ELR (cell line): ENCODE measurements around the gene MRPL52.
"Not testable (repeated sequence)": the region's sequence is repeated elsewhere in the genome, so short reads cannot be mapped to it uniquely, and the experiment has no call there.

Experiments used
- DNase-seq: peaks from one replicate; pipeline ENCODE4 v3.0.0-alpha.2; 2015; ENCODE audit warnings: low read depth

Gene MRPL52

DNA sequence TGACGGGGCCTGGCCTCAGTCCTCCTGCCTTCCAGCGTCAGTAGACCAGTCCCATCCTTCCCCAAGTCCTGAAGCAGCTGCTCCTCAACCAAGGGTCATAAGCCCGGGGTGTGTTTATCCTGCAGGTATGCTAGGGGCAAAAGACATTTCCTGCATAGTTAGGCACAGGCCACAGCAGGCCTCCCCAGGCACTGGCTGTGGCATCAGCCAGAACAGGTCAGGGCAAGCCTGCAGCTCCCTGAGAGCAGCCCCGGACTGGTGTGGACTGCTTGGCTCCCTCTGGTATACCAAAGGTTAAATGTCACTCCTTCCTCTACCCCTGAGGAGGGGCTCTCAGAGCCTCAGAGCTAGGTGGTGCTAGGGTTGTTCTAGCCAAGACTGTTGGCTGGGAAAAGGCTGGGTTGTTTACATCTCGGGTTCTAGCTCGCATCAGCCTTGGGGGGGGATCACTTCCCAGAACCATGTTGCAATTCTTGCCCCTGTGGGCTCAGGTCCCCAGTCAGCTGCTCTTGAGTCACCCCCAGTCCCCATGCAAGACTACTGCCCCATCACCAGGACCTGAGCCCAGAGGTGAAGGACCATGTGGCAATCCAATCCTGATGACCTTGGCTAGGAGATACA lies 9.6 kb downstream of the MRPL52 start:
- DNase-seq = no peak

GRCh38 chr14:22841311-22841710 lies 11.6 kb downstream of the MRPL52 start:
- no peak for DNase-seq

DNA sequence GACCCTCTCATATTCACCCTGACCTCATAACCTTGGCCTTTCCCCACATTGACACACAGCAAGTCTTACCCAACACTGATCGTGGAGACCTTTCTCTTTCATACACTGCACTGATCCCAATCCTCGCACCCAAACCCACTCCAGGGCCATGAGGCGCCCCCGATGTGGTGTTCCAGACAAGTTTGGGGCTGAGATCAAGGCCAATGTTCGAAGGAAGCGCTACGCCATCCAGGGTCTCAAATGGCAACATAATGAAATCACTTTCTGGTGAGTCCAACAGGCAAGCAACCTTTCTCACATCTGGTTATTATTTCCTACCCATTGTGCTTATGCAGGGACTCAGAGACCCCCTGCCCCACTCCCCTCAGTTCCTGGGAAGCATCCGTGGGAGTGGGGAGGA lies 12.1 kb downstream of the MRPL52 start:
- no peak for DNase-seq

GRCh38 chr14:22842211-22843122 lies 12.8 kb downstream of the MRPL52 start:
- no peak for DNase-seq

DNA sequence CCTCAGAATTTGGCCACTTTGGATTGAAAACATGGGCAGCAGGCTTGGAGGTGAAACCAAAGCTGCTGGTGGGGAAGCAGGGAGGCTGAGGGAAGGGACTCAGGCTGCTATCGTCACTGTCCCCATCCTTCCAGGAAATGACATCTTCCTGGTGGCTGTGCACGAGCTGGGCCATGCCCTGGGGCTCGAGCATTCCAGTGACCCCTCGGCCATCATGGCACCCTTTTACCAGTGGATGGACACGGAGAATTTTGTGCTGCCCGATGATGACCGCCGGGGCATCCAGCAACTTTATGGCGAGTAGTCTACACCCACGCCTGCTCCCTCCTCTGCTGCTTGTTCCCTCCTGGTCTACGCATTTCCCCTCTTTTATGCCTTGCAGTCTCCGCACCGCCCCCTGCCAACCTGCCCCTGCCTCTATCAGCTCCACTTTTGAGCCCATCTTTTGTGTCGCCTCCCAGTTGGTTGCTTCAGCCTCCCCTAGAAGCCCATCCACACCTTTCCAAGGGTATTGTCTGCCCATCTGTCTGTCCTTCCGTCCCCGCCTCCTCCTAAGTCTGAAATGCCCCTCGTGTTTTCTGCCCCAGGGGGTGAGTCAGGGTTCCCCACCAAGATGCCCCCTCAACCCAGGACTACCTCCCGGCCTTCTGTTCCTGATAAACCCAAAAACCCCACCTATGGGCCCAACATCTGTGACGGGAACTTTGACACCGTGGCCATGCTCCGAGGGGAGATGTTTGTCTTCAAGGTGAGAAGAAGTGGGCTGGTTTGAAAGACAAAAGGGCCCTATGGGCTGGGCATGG lies 13.6 kb downstream of the MRPL52 start:
- DNase-seq = no peak

DNA sequence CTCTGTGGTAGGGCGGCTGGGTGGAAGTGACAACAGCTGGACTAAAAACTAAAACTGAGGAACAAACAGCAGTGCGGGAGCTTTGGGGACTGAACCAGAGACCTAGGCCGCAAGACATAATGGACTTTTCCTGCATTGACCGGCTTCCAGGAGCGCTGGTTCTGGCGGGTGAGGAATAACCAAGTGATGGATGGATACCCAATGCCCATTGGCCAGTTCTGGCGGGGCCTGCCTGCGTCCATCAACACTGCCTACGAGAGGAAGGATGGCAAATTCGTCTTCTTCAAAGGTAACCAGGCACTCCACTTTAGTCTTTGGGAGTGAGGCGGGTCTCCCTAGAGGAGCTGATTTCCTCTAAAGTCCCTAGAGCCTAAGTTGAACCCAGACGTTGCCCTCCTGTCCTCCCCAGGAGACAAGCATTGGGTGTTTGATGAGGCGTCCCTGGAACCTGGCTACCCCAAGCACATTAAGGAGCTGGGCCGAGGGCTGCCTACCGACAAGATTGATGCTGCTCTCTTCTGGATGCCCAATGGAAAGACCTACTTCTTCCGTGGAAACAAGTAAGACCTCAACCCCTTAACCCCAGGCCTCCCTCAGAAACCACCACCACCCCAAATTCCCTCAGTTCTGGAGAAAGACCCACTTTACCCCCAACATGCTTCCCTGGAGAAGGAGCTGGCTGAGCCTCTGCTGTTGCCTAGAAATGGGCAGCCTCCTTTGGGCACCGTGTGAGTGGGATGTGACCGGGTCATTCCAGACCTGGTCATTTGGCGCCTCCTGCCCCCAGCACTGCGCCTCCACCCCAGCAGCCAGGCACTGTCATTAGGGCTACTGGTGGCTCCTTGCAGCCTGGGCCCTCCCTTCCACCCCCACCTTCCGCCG lies 14.8 kb downstream of the MRPL52 start:
- DNase-seq = no peak

DNA sequence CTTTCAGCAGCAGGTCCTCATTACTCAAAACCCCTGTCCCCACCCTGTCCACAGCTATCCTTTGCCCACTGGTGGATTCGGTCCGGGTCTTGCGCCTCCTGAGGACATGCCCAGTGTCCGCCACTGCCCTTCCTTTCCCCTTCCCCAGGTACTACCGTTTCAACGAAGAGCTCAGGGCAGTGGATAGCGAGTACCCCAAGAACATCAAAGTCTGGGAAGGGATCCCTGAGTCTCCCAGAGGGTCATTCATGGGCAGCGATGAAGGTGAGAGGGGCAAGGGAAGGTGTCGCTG lies 15.4 kb downstream of the MRPL52 start:
- DNase-seq = no peak

- DNase-seq = no peak
Observed at GRCh38 chr14:22845821-22846625, 16.3 kb downstream of the MRPL52 start.

GRCh38 chr14:22846811-22847307 lies 17.2 kb downstream of the MRPL52 start:
- DNase-seq = no peak

- peak; percentile 80 for DNase-seq
Observed at GRCh38 chr14:22847661-22848341, 18.1 kb downstream of the MRPL52 start.

GRCh38 chr14:22848351-22849164 lies 18.9 kb downstream of the MRPL52 start:
- peak; percentile 77 for DNase-seq

GRCh38 chr14:22849212-22849819 lies 19.6 kb downstream of the MRPL52 start:
- DNase-seq = no peak

GRCh38 chr14:22850944-22851764 lies 21.5 kb downstream of the MRPL52 start:
- peak; percentile 99 for DNase-seq

DNA sequence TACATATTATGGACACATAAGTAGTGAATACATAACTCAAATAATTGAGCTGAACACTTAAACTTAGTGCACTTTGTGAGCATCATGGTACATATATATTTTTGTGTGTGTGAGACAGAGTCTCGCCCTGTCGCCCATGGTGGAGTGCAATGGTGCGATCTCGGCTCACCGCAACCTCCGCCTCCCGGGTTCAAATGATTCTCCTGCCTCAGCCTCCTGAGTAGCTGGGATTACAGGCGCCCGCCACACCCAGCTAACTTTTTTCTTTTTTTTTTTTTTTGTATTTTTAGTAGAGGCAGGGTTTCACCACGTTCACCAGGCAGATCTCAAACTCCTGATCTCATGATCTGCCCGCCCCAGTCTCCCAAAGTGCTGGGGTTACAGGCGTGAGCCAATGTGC lies 22.5 kb downstream of the MRPL52 start:
- not testable (repeated sequence) for DNase-seq

DNA sequence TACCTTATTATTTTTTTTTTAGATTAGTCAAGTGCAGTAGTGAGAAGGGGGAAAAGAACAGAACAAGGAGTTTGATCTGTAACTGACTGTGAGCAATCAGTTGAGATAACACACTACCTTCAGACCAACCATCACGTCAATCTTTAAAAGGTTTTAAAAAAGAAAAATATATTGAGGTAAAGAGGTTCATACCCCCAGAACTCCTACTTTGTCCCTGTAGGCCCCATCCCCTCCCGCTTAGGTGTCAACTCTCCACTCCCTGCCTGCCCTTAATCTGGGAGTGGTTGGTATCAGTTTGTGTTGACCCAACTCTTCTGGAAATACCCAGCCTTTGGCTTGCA lies 22.9 kb downstream of the MRPL52 start:
- no peak for DNase-seq

DNA sequence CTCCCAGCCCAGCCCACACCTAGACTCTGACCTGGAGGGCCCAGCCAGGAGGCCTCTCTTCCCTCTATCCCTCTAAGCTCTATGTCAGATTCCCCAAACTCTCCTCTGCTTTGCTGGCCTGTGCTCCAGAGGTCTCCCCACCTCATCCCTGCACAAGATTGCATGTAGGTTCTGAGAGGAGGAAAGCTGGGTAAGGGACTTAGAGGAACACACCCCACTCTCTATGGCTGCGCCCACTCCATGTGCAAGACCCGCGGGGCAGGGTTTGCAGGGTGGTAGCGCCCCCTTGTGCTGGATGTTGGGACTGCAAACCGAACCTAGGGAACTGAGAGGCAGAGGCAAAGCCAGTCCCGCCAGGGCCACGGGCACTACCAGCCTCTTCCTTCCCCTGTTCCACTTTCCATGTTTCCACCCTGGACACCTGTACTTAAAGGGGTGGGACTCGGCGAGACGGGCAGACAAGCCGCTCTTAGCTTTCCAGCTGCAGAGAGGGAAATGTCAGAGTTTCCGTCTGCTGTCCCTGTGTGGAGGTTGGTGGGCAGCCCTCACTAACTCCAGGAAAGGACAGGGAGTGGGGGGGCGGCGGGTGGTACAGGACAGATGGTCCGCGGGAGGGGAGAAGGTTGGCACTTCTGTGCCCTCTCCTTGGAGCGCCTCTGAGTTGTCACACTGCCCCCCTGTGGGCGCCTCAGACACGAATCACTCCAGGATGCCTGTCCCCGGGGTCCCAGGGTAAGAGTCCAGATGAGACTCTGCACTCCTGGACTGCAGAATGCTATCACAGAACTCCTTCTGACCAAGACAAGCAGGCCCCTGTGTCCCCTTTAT lies 23.5 kb downstream of the MRPL52 start:
- DNase-seq = peak; percentile 87

DNA sequence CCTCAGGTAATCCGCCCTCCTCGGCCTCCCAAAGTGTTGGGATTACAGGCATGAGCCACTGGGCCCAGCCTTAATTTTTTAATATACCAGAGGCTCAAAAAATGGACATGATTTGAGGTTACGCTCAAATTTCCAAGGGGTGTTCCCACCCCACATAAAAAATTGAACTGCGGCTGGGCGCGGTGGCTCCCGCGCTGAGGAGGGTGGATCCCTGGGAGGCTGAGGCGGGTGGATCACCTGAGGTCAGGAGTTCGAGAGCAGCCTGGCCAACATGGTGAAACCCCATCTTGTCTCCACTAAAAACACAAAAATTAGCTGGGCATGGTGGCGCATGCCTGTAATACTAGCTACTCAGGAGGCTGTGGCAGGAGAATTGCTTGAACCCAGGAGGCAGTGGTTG lies 24.6 kb downstream of the MRPL52 start:
- not testable (repeated sequence) for DNase-seq
